ENCODE results near the gene CORO2B. TPM values are rescaled to one million over a fixed set of nuclear protein-coding genes. Genes with fewer than 3 reads are reported as not detected.
"Not testable (repeated sequence)": the region's sequence is repeated elsewhere in the genome, so short reads cannot be mapped to it uniquely, and the experiment has no call there.

Gene CORO2B
- total RNA-seq, 1 donor from 2014 or later = 8.5 TPM

DNA sequence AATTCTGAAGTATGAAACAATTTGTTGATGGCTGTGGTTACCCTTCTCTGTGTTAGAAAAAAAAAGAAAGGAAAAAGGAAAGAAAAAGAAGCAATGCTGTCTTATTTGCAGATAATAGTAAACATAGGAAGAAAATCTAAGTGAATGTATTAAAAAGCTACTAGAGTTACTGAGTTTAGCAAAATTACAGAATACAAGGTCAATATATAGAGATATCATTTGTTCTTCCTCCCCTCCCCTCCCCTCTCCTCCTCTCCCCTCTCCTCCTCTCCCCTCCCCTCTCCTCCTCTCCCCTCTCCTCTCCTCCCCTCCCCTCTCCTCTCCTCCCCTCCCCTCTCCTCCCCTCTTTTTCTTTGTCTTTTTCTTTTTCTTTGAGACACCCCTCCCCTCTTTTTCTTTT lies 172.8 kb downstream of the CORO2B start:
- no peak for ATAC-seq
- DNase-seq (ENCODE audit: missing footprints) = no peak
- intact Hi-C loops (cut with DNase I) = no loop called here

- intact Hi-C loops (cut with DNase I) = no loop called here
- DNase-seq (ENCODE audit: missing footprints) = no peak
- no peak for ATAC-seq
Measured at GRCh38 chr15:68755731-68756130, 176.9 kb downstream of the CORO2B start.

DNA sequence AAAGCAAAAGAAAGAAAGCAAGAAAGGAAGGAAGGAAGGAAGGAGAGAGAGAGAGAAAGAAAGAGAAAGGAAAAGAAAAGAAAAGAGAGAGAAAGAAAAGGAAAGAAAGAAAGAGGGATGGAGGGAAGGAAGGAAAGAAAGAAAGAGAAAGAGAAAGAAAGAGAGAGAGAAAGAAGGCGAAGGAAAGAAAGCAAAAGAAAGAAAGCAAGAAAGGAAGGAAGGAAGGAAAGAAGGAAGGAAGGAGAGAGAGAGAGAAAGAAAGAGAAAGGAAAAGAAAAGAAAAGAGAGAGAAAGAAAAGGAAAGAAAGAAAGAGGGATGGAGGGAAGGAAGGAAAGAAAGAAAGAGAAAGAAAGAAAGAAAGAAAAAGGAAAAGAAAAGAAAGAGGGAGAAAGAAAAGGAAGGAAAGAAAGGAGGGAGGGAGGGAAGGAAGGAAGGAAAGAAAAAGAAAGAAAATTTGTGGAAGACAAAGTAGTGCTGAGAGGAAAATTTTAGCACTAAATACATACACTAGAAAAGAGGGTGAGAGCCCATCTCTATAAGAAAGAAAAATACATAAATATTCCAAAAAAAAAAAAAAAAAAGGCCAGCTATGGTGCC lies 181.3 kb downstream of the CORO2B start:
- intact Hi-C loops (cut with DNase I); DNase-seq (ENCODE audit: missing footprints); ATAC-seq: not testable (repeated sequence)

- no peak for ATAC-seq
- intact Hi-C loops (cut with DNase I) = no loop called here
- no peak for DNase-seq (ENCODE audit: missing footprints)
Measured at GRCh38 chr15:68763063-68763462, 184.3 kb downstream of the CORO2B start.

DNA sequence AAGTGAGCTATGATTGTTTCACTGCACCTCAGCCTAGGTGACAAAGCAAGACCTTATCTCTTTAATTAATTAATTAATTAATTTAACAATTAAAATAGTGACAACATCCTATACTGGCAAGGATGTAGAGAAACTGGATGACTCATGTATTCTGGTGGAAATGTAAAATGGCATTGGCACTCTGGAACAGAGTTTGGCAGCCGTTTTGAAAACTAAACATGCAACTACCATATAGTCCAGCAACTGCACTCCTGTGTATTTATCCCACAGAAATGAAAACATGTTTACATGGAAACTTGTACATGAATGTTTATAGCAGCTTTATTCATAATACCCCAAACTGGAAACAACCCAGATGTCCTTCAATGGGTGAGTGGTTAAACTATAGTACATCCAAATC lies 185.3 kb downstream of the CORO2B start:
- intact Hi-C loops (cut with DNase I) = no loop called here
- ATAC-seq = no peak
- DNase-seq (ENCODE audit: missing footprints) = no peak

DNA sequence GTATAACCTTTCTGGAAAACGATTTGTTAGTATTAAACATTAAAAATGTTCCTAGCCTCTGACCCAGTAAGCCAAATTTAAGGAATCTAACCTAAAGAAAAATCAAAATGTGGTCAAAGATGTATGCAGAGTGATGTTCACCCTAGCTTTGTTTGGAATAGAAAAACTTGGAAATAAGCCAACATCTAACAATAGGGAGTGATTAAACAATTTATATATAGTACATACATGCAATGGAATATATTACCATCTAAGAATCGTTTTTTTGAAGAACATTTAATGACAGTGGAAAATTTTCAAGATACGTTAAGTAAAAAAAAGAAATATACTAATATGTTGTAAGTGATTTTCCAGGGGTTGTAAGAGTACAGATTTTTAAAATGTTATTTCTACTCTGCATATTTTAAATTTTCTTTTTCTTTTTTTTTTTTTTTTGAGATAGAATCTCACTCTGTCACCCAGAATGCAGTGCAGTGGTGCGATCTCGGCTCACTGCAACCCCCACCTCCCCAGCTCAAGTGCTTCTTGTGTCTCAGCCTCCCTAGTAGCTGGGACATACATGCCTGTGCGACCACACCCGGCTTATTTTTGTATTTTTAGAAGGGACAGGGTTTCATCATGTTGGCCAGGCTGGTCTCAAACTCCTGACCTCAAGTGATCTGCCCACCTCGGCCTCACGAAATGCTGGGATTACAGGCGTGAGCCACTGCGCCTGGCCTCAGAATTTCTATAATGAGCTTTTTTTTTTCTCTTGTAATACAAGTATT lies 187.0 kb downstream of the CORO2B start:
- no peak for DNase-seq (ENCODE audit: missing footprints)
- intact Hi-C loops (cut with DNase I) = no loop called here
- ATAC-seq = no peak

DNA sequence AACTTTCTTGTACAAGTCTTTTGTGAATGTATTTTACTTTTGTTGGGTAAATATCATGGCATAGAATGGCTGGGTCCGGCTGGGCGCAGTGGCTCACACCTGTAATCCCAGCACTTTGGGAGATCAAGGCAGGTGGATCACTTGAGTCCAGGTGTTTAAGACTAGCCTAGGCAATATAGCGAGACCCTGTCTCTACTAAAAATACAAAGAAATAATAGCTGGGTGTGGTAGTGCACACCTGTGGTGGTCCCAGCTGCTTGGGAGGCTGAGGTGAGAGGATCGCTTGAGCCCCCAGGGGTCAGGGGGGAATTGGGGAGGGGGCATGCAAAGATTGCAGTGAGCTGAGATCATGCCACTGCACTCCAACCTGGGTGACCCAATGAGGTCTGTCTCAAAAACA lies 189.0 kb downstream of the CORO2B start:
- no peak for DNase-seq (ENCODE audit: missing footprints)
- ATAC-seq = no peak
- intact Hi-C loops (cut with DNase I) = no loop called here

DNA sequence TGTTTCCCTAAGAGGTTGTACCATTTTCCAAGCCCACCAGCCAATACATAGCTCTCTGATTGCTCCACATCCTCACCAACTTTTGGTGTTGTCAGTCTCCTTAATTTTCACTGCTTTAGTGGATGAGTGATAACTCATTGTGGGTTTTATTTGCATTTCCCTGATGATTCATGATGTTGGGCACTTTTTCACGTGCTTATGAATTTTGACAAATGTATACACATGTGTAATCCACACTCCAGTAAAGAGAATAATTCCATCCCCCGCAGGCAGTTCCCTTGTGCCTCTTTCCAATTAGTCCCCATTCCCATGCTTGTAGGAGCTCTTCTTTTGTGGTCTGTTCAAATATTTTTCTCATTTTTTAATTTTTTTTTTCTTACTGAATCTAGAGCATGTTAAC lies 189.5 kb downstream of the CORO2B start:
- intact Hi-C loops (cut with DNase I) = no loop called here
- no peak for ATAC-seq
- DNase-seq (ENCODE audit: missing footprints) = no peak

DNA sequence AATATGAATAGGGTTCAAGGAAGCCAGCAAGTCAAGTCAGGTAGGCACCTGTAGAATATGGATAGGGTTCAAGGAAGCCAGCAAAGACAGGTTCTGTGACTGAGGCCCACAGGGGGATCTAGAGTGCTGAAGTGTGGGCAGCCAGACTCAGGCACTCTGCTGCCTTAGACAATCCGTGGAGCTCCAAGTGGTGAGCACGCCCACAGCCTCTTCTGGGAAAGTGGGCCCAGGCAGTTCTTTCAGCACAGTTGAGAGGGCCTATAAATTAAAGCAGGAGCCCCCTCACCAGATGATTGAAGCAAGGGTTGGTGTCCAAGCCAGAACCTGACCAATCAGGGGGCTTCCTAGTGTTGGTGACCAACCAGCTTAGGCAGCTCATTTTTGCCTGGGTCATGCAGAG lies 190.9 kb downstream of the CORO2B start:
- intact Hi-C loops (cut with DNase I) = loop anchor here (5.0 kb wide), 1 partner anchor 87 kb away; no protein-coding TSS in a partner anchor
- DNase-seq (ENCODE audit: missing footprints) (no peak), ATAC-seq (no peak)

GRCh38 chr15:68770216-68770615 lies 191.4 kb downstream of the CORO2B start:
- intact Hi-C loops (cut with DNase I) = loop anchor here (5.0 kb wide), 1 partner anchor 88 kb away; no protein-coding TSS in a partner anchor
- ATAC-seq (no peak), DNase-seq (ENCODE audit: missing footprints) (no peak)

DNA sequence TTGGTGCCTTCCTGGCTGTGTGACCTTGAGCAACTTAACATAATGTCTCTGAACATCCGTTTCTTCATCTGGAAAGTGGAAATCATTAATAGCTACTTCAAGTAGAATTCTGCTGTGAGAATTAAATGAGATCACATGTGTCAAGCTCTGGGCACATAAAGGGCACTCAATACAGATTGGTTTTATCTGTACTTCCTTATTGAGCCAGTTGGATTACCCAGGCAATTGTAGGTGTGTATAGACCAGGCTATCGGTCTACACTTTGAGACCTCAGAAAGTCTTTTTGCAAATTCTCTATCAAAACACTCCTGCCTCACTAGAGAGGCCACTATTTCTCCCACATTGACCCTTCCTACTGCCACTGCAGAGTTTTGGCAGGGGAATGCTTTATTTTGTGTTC lies 194.2 kb downstream of the CORO2B start:
- intact Hi-C loops (cut with DNase I) = loop anchor here (5.0 kb wide), 1 partner anchor 91 kb away; no protein-coding TSS in a partner anchor
- DNase-seq (ENCODE audit: missing footprints) = no peak
- ATAC-seq = no peak

DNA sequence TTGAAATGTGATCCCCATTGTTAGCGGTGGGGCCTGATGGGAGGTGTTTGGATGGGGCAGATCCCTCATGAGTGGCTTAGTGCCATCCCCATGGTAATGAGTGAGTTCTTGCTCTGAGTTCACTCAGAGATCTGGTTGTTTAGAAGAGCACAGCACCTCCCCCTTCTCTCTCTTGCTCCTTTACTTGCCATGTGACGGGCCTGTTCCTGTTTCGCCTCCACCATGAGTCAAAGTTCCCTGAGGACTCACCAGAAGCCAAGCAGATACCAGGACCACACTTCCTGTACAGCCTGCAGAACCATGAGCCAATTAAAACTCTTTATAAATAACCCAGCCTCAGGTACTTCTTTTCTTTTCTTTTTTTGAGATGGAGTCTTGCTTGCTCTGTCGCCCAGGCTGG lies 195.3 kb downstream of the CORO2B start:
- DNase-seq (ENCODE audit: missing footprints) = no peak
- ATAC-seq = no peak
- intact Hi-C loops (cut with DNase I) = loop anchor here (5.0 kb wide), 1 partner anchor 92 kb away; no protein-coding TSS in a partner anchor

DNA sequence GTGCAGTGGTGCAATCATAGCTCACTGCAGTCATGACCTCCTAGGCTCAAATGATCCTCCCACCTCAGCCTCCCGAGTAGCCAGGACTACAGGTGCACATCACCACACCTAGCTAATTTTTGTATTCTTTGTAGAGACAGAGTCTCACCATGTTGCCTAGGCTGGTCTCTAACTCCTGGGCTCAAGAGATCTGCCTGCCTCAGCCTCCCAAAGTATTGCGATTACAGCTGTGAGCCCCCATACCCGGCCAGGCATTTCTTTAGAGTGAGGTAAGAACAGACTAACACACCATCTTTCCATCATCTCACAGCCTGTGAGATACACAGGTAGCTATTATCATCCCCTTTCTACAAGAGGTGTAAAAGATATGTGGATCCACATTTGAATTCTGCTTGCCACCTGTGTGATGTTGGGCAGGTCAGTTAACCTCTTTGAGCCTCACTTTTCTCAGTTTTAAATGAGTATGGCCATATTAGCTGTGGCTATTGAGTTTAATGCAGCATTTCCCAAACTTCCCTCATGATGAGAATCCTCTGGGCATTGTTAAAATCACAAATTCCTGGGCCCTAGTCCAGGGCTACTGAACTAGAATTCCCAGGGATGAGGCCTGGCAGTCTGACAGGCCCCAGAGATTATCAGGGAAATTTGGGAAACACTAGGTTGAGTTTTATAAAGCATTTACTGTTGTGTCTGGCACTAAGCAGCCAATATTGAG lies 195.9 kb downstream of the CORO2B start:
- ATAC-seq (peak; percentile 30), DNase-seq (ENCODE audit: missing footprints) (no peak)
- intact Hi-C loops (cut with DNase I) = loop anchor here (5.0 kb wide), 1 partner anchor 92 kb away; no protein-coding TSS in a partner anchor

- DNase-seq (ENCODE audit: missing footprints) (no peak), ATAC-seq (peak; percentile 11)
- intact Hi-C loops (cut with DNase I) = no loop called here
Measured at GRCh38 chr15:68775236-68775577, 196.4 kb downstream of the CORO2B start.

DNA sequence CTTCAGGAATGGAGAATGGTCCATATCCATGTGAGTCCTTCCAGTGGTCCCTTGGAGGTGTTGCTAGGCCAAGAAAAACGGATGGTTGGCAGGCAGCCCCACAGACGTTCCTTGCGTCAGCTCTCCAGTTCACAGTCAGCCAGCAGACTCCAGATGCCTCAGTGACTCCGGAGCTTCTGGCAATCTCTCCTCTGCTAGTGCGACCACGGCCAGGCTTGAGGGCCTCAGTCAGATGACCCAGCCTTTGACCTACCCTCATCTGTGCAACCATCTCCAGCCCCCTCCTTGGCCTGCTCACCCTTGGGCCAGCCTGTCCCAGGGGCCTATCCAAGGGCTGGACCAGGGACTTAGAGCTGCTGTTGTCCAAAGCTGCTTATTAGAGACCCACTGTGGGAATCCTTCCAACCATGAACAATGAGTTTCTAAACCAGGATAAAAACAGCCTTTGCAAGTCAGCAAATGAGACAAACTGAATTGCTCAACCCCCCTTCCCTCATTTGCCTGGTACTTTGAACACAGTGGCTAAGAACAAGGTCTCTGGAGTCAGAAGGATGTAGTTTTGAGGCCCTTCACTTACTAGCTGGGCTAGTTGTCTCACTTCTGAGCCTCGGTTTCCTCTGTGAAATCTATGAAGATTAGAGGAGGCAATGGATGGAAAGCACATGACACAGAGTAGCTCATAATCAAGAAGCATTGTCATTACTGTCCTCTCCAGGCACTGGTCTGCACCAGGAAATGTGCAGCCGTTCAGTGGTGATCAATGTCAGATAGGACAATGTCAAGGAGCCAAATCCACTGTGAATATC lies 197.1 kb downstream of the CORO2B start:
- peak; percentile 93 for ATAC-seq
- intact Hi-C loops (cut with DNase I) = no loop called here
- DNase-seq (ENCODE audit: missing footprints) = peak; percentile 91

DNA sequence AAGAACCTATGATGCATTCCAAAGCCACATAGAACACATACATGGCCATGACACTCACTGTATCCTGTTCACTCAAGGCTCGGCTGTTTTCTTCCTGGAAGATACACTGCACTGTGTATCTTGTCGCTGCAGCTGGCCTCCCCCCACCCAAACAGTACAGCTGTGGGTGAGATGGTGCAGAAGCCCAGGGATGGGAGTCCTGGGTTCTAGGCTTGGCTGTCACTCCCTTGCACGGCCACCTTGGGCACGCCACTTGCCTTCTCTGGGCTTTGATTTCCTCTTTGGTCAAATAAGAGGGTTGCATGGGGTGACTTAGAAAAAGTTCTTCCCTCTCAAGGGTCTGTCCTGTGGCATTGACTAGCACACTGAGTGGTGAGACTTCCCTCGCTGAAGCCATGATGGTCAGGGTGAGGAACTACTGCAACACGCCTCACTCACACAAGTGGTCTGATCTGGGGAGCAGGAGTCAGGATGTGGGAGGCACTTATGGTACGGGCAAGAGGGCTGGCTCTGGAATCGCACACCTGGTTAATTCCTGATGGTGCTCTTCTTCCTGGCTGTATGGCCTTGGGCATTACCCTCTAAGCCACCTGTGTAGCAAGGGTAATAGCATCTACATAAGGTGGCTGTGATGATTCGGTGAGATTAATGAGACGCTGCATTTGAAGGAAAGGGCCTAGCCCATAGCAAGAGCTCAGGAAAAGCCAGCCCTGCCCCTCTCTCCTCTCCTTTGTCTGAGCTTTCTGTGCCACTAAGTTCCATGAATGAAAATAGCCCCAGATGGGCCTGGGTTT lies 197.9 kb downstream of the CORO2B start:
- intact Hi-C loops (cut with DNase I) = no loop called here
- DNase-seq (ENCODE audit: missing footprints) = no peak
- no peak for ATAC-seq

All from Right ventricle myocardium inferior (tissue), 1 donor.